NT2/D1 (cell line): ENCODE measurements around the gene PARVG.

Source experiments
- YY1 ChIP-seq: IDR thresholded peaks from 2 replicates; pipeline ENCODE4 v1.6.1; 2011; ENCODE audit not compliant: insufficient read length, insufficient read depth
- ZNF274 ChIP-seq: IDR thresholded peaks from 2 replicates; pipeline ENCODE4 v1.6.1; 2011; ENCODE audit warnings: mild to moderate bottlenecking, low read depth, low read length

DNA sequence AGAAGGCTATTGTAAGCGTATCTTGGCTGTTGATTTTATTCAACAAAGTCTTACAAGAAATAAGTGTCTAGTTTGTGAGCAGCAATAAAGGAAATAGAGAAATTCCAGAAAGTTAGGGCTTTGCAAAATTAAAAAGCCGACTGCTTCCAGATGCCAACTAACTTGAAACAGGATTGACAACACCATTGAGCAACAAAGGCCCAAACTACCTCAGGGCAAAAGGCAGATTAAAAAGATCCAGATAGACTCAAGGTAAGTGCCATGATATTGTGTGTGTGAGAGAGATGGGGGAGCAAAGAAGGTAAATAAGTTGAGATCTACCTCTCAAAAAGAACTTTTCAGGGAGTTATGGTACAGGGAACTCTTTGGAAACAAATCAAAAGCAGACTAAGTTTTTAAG is 49.1 kb downstream of the PARVG start:
- no peak for TF ChIP-seq ZNF274
- no peak for TF ChIP-seq YY1
